Gastroesophageal sphincter (tissue), 4 donors: Measurements from ENCODE around the gene BCL11A. TPM values are rescaled to one million over a fixed set of nuclear protein-coding genes. Genes with fewer than 3 reads are reported as not detected.

ENCODE experiments used
- ATAC-seq: fragments of 150-250 bp; one replicate; pipeline ENCODE4 v1.9.1; 2016; ENCODE audit warnings: mild to moderate bottlenecking, moderate library complexity
- H3K27ac ChIP-seq, 4 donors: fragments of 200-600 bp; sonication (generic) in 3 of 4; 1 replicate in 3 of 4; 2 replicates in 1 of 4; pipeline ENCODE4 v1.5.1; 2016 to 2019
- H3K27me3 ChIP-seq: fragments of 200-600 bp; sonication (generic); one replicate; pipeline ENCODE4 v1.5.1; 2019
- H3K36me3 ChIP-seq, 2 donors: fragments of 200-600 bp; sonication (generic); one replicate each; pipeline ENCODE4 v1.5.1; 2019; ENCODE audit warnings: control low read depth in 1 of 2
- H3K4me1 ChIP-seq, 3 donors: fragments of 200-600 bp; sonication (generic); 1 replicate in 2 of 3; 2 replicates in 1 of 3; pipeline ENCODE4 v1.5.1; 2016 to 2019; ENCODE audit warnings: control low read depth in 2 of 3
- H3K4me3 ChIP-seq, 2 donors: fragments of 200-600 bp; sonication (generic); one replicate each; pipeline ENCODE4 v1.5.1; 2019; ENCODE audit warnings: mild to moderate bottlenecking in 1 of 2, moderate library complexity in 1 of 2
- H3K9me3 ChIP-seq, 3 donors: fragments of 200-600 bp; sonication (generic); one replicate each; pipeline ENCODE4 v1.5.1; 2017 to 2019; ENCODE audit warnings: control low read depth in 2 of 3
- CTCF ChIP-seq, 4 experiments: fragments of 200-600 bp in 2 of 4; fragments of 450-650 bp in 2 of 4; sonication (generic) in 1 of 4; IDR thresholded peaks; one replicate each; pipeline ENCODE4 v1.5.1; 2017 to 2019; ENCODE audit warnings: antibody characterized with exemption in 4 of 4, mild to moderate bottlenecking in 2 of 4, moderate library complexity in 2 of 4
- EP300 ChIP-seq: sonication (generic); formaldehyde crosslinking; IDR thresholded peaks from one replicate; pipeline ENCODE4 v1.6.1; 2017; ENCODE audit warnings: antibody characterized with exemption, mild to moderate bottlenecking
- POLR2A ChIP-seq, 2 donors: fragments of 450-650 bp; IDR thresholded peaks; one replicate each; pipeline ENCODE4 v1.6.1; 2017; ENCODE audit warnings: antibody characterized with exemption in 2 of 2, mild to moderate bottlenecking in 2 of 2, moderate library complexity in 1 of 2
- POLR2AphosphoS5 ChIP-seq: sonication (generic); formaldehyde crosslinking; IDR thresholded peaks from one replicate; pipeline ENCODE4 v1.6.1; 2017; ENCODE audit warnings: antibody characterized with exemption
- WGBS, 2 donors: methylation state at CpG; one replicate each; pipeline ENCODE4 v1.1.5; 2018; ENCODE audit warnings: low coverage in 1 of 2; 5-methylcytosine and 5-hydroxymethylcytosine counted together
- total RNA-seq, 4 donors: library from RNA; depleted of rRNA; stranded (reverse); fragments of >200 nt; gene quantifications; one replicate each; pipeline ENCODE4 v1.1.0, GENCODE V29; 2016

The BCL11A gene
- total RNA-seq, 4 donors from 2014 or later = 3.6 to 10.6 (median 8.1) TPM

- Histone ChIP-seq H3K4me3 (no peak overlapping the region), H3K4me1 (peaks cover 0 to 29% (median 0%) of the 10 kb centered on the region in 3 donors), H3K27ac (no peak overlapping the region), H3K27me3 (peaks cover 37% of the 10 kb centered on the region), H3K9me3 (no peaks in the 10 kb centered on the region), H3K36me3 (no peaks in the 10 kb centered on the region)
- no peak for ATAC-seq
- 38 to 40% methylated on average over 13 of the region's 13 CpGs for WGBS, 2 donors
- TF ChIP-seq POLR2AphosphoS5 (peak; percentile 67), CTCF (IDR thresholded peaks at IDR 0.05) (no peak)
Observed at GRCh38 chr2:60533101-60534051, 20.1 kb downstream of the BCL11A start.

- TF ChIP-seq CTCF (IDR thresholded peaks at IDR 0.05) (no peak), EP300 (no peak), POLR2A (IDR thresholded peaks at IDR 0.05) (no peak), POLR2AphosphoS5 (no peak)
- ATAC-seq = no peak
- Histone ChIP-seq H3K27ac (no peak overlapping the region), H3K36me3 (no peaks in the 10 kb centered on the region), H3K4me1 (peaks cover 0 to 29% (median 0%) of the 10 kb centered on the region in 3 donors), H3K4me3 (no peak overlapping the region), H3K9me3 (no peaks in the 10 kb centered on the region), H3K27me3 (peaks cover 35% of the 10 kb centered on the region)
- WGBS, 2 donors = 54 to 77% methylated on average over 2 of the region's 3 CpGs
Observed at GRCh38 chr2:60532421-60532820, 21.0 kb downstream of the BCL11A start.

- TF ChIP-seq POLR2A (IDR thresholded peaks at IDR 0.05) = no peak
- TF ChIP-seq POLR2AphosphoS5 = no peak
- no peak for TF ChIP-seq EP300
- TF ChIP-seq CTCF (IDR thresholded peaks at IDR 0.05) = no peak
- ATAC-seq = no peak
- no peaks in the 10 kb centered on the region for H3K36me3 ChIP-seq
- peaks cover 35% of the 10 kb centered on the region for H3K27me3 ChIP-seq
- peaks cover 0 to 27% (median 0%) of the 10 kb centered on the region in 3 donors for H3K4me1 ChIP-seq
- H3K9me3 ChIP-seq = no peaks in the 10 kb centered on the region
- H3K27ac ChIP-seq = no peak overlapping the region
- no peak overlapping the region for H3K4me3 ChIP-seq
- WGBS, 2 donors = 81 to 87% methylated on average over 7 of the region's 12 CpGs
Observed at GRCh38 chr2:60531701-60532133, 21.7 kb downstream of the BCL11A start.

- H3K27me3 ChIP-seq = peaks cover 35% of the 10 kb centered on the region
- no peaks in the 10 kb centered on the region for H3K9me3 ChIP-seq
- H3K4me3 ChIP-seq = no peak overlapping the region
- TF ChIP-seq EP300 = no peak
- TF ChIP-seq POLR2AphosphoS5 = no peak
- TF ChIP-seq POLR2A (IDR thresholded peaks at IDR 0.05) = no peak
- TF ChIP-seq CTCF (IDR thresholded peaks at IDR 0.05) = no peak
- ATAC-seq = peak; percentile 16
- peaks cover 0 to 20% (median 0%) of the 10 kb centered on the region in 3 donors for H3K4me1 ChIP-seq
- 19 to 25% methylated on average over 9 to 12 of the region's 12 CpGs for WGBS, 2 donors
- no peaks in the 10 kb centered on the region for H3K36me3 ChIP-seq
- H3K27ac ChIP-seq = no peak overlapping the region
Observed at GRCh38 chr2:60530660-60531281, 22.7 kb downstream of the BCL11A start.
